ENCODE data around the gene EIF5B.
"Not testable (repeated sequence)": the region's sequence is repeated elsewhere in the genome, so short reads cannot be mapped to it uniquely, and the experiment has no call there.

The EIF5B gene

GRCh38 chr2:99337113-99338028, at the start of gene EIF5B:
EIF5B (plus strand) TSS chr2:99337389; CDS start chr2:99337555, 166 bp downstream.
- Histone ChIP-seq H3K4me1 (ENCODE audit: control insufficient read depth in 1 of 2, insufficient read depth in 2 of 2, low read length in 2 of 2) (peaks cover 14 to 25% of the 10 kb centered on the region in 2 donors), H3K4me3 (ENCODE audit: low read depth in 1 of 2, low read length in 2 of 2) (peak within 1 kb of the TSS; percentile 93 to 94), H3K9me3 (ENCODE audit: control insufficient read depth in 1 of 2, low read length in 2 of 2) (no peaks in the 10 kb centered on the region), H3K36me3 (ENCODE audit: control insufficient read depth in 1 of 2, insufficient read depth in 2 of 2, low read length in 2 of 2) (peaks cover 4 to 7% of the 10 kb centered on the region in 2 donors), H3K9ac (ENCODE audit: low read depth in 1 of 2, low read length in 2 of 2) (peak within 1 kb of the TSS; percentile 85 to 86), H3K27me3 (ENCODE audit: control insufficient read depth in 1 of 2, insufficient read depth in 2 of 2, low read length in 2 of 2) (no peaks in the 10 kb centered on the region), H3K27ac (ENCODE audit: low read depth, low read length) (peak within 1 kb of the TSS; percentile 82)

GRCh38 chr2:99297994-99298393, 39.2 kb upstream of the EIF5B start:
- no peak overlapping the region for H3K9ac ChIP-seq (ENCODE audit: low read depth in 1 of 2, low read length in 2 of 2)
- H3K27me3 ChIP-seq (ENCODE audit: control insufficient read depth in 1 of 2, insufficient read depth in 2 of 2, low read length in 2 of 2) = no peaks in the 10 kb centered on the region
- H3K36me3 ChIP-seq (ENCODE audit: control insufficient read depth in 1 of 2, insufficient read depth in 2 of 2, low read length in 2 of 2) = no peaks in the 10 kb centered on the region
- no peaks in the 10 kb centered on the region for H3K9me3 ChIP-seq (ENCODE audit: control insufficient read depth in 1 of 2, low read length in 2 of 2)
- no peaks in the 10 kb centered on the region for H3K4me1 ChIP-seq (ENCODE audit: control insufficient read depth in 1 of 2, insufficient read depth in 2 of 2, low read length in 2 of 2)
- no peak overlapping the region for H3K4me3 ChIP-seq (ENCODE audit: low read depth in 1 of 2, low read length in 2 of 2)
- H3K27ac ChIP-seq (ENCODE audit: low read depth, low read length) = no peak overlapping the region

- H3K27ac ChIP-seq (ENCODE audit: low read depth, low read length) = no peak overlapping the region
Measured at GRCh38 chr2:99299580-99299979, 37.6 kb upstream of the EIF5B start.

GRCh38 chr2:99301097-99301496, 36.1 kb upstream of the EIF5B start, which contains the start of gene LYG1:
LYG1 (minus strand) TSS chr2:99301197; CDS start chr2:99295670, 5,527 bp downstream.
- H3K36me3 ChIP-seq (ENCODE audit: control insufficient read depth in 1 of 2, insufficient read depth in 2 of 2, low read length in 2 of 2); H3K27me3 ChIP-seq (ENCODE audit: control insufficient read depth in 1 of 2, insufficient read depth in 2 of 2, low read length in 2 of 2); H3K4me3 ChIP-seq (ENCODE audit: low read depth in 1 of 2, low read length in 2 of 2); H3K9me3 ChIP-seq (ENCODE audit: control insufficient read depth in 1 of 2, low read length in 2 of 2); H3K9ac ChIP-seq (ENCODE audit: low read depth in 1 of 2, low read length in 2 of 2); H3K27ac ChIP-seq (ENCODE audit: low read depth, low read length); H3K4me1 ChIP-seq (ENCODE audit: control insufficient read depth in 1 of 2, insufficient read depth in 2 of 2, low read length in 2 of 2): not testable (repeated sequence)

More at GRCh38 chr2:99299580-99299979, 37.6 kb upstream of the EIF5B start:
- Histone ChIP-seq H3K4me1 (ENCODE audit: control insufficient read depth in 1 of 2, insufficient read depth in 2 of 2, low read length in 2 of 2) (no peaks in the 10 kb centered on the region), H3K9ac (ENCODE audit: low read depth in 1 of 2, low read length in 2 of 2) (no peak overlapping the region), H3K9me3 (ENCODE audit: control insufficient read depth in 1 of 2, low read length in 2 of 2) (no peaks in the 10 kb centered on the region), H3K36me3 (ENCODE audit: control insufficient read depth in 1 of 2, insufficient read depth in 2 of 2, low read length in 2 of 2) (peaks cover 0 to 6% of the 10 kb centered on the region in 2 donors), H3K27me3 (ENCODE audit: control insufficient read depth in 1 of 2, insufficient read depth in 2 of 2, low read length in 2 of 2) (no peaks in the 10 kb centered on the region), H3K4me3 (ENCODE audit: low read depth in 1 of 2, low read length in 2 of 2) (no peak overlapping the region)

- H3K9me3 ChIP-seq (ENCODE audit: control insufficient read depth in 1 of 2, low read length in 2 of 2) = no peaks in the 10 kb centered on the region
- H3K27ac ChIP-seq (ENCODE audit: low read depth, low read length) = no peak overlapping the region
- no peak overlapping the region for H3K9ac ChIP-seq (ENCODE audit: low read depth in 1 of 2, low read length in 2 of 2)
- no peak overlapping the region for H3K4me3 ChIP-seq (ENCODE audit: low read depth in 1 of 2, low read length in 2 of 2)
- no peaks in the 10 kb centered on the region for H3K4me1 ChIP-seq (ENCODE audit: control insufficient read depth in 1 of 2, insufficient read depth in 2 of 2, low read length in 2 of 2)
- no peaks in the 10 kb centered on the region for H3K27me3 ChIP-seq (ENCODE audit: control insufficient read depth in 1 of 2, insufficient read depth in 2 of 2, low read length in 2 of 2)
- H3K36me3 ChIP-seq (ENCODE audit: control insufficient read depth in 1 of 2, insufficient read depth in 2 of 2, low read length in 2 of 2) = peaks cover 17 to 35% of the 10 kb centered on the region in 2 donors
Measured at GRCh38 chr2:99317161-99317872, 19.9 kb upstream of the EIF5B start.

- H3K27ac ChIP-seq (ENCODE audit: low read depth, low read length); H3K9me3 ChIP-seq (ENCODE audit: control insufficient read depth in 1 of 2, low read length in 2 of 2); H3K9ac ChIP-seq (ENCODE audit: low read depth in 1 of 2, low read length in 2 of 2); H3K4me1 ChIP-seq (ENCODE audit: control insufficient read depth in 1 of 2, insufficient read depth in 2 of 2, low read length in 2 of 2); H3K27me3 ChIP-seq (ENCODE audit: control insufficient read depth in 1 of 2, insufficient read depth in 2 of 2, low read length in 2 of 2); H3K4me3 ChIP-seq (ENCODE audit: low read depth in 1 of 2, low read length in 2 of 2): not testable (repeated sequence)
- H3K36me3 ChIP-seq (ENCODE audit: control insufficient read depth in 1 of 2, insufficient read depth in 2 of 2, low read length in 2 of 2) = peaks cover 17 to 39% of the 10 kb centered on the region in 2 donors
Measured at GRCh38 chr2:99317873-99318200, 19.4 kb upstream of the EIF5B start.

- H3K4me3 ChIP-seq (ENCODE audit: low read depth in 1 of 2, low read length in 2 of 2) = no peak overlapping the region
- H3K9me3 ChIP-seq (ENCODE audit: control insufficient read depth in 1 of 2, low read length in 2 of 2) = no peaks in the 10 kb centered on the region
- no peaks in the 10 kb centered on the region for H3K27me3 ChIP-seq (ENCODE audit: control insufficient read depth in 1 of 2, insufficient read depth in 2 of 2, low read length in 2 of 2)
- no peaks in the 10 kb centered on the region for H3K4me1 ChIP-seq (ENCODE audit: control insufficient read depth in 1 of 2, insufficient read depth in 2 of 2, low read length in 2 of 2)
- H3K27ac ChIP-seq (ENCODE audit: low read depth, low read length) = no peak overlapping the region
- H3K9ac ChIP-seq (ENCODE audit: low read depth in 1 of 2, low read length in 2 of 2) = no peak overlapping the region
- peaks cover 18 to 76% of the 10 kb centered on the region in 2 donors for H3K36me3 ChIP-seq (ENCODE audit: control insufficient read depth in 1 of 2, insufficient read depth in 2 of 2, low read length in 2 of 2)
Measured at GRCh38 chr2:99325384-99325783, 11.8 kb upstream of the EIF5B start.

GRCh38 chr2:99335911-99336803, 1.0 kb upstream of the EIF5B start, which contains the start of gene TXNDC9:
TXNDC9 (minus strand) TSS chr2:99336333; CDS start chr2:99333210, 3,123 bp downstream.
- H3K27me3 ChIP-seq (ENCODE audit: control insufficient read depth in 1 of 2, insufficient read depth in 2 of 2, low read length in 2 of 2) = no peaks in the 10 kb centered on the region
- H3K27ac ChIP-seq (ENCODE audit: low read depth, low read length) = peak within 1 kb of the TSS; percentile 82
- H3K4me3 ChIP-seq (ENCODE audit: low read depth in 1 of 2, low read length in 2 of 2) = peak within 1 kb of the TSS; percentile 93 to 94
- H3K9ac ChIP-seq (ENCODE audit: low read depth in 1 of 2, low read length in 2 of 2) = peak within 1 kb of the TSS; percentile 86
- H3K9me3 ChIP-seq (ENCODE audit: control insufficient read depth in 1 of 2, low read length in 2 of 2) = no peaks in the 10 kb centered on the region
- H3K36me3 ChIP-seq (ENCODE audit: control insufficient read depth in 1 of 2, insufficient read depth in 2 of 2, low read length in 2 of 2) = peaks cover 4 to 18% of the 10 kb centered on the region in 2 donors
- peaks cover 14 to 25% of the 10 kb centered on the region in 2 donors for H3K4me1 ChIP-seq (ENCODE audit: control insufficient read depth in 1 of 2, insufficient read depth in 2 of 2, low read length in 2 of 2)

- H3K4me1 ChIP-seq (ENCODE audit: control insufficient read depth in 1 of 2, insufficient read depth in 2 of 2, low read length in 2 of 2) = peaks cover 14 to 25% of the 10 kb centered on the region in 2 donors
- peak overlapping the region; percentile 80 for H3K27ac ChIP-seq (ENCODE audit: low read depth, low read length)
- no peaks in the 10 kb centered on the region for H3K27me3 ChIP-seq (ENCODE audit: control insufficient read depth in 1 of 2, insufficient read depth in 2 of 2, low read length in 2 of 2)
- H3K9me3 ChIP-seq (ENCODE audit: control insufficient read depth in 1 of 2, low read length in 2 of 2) = no peaks in the 10 kb centered on the region
- H3K36me3 ChIP-seq (ENCODE audit: control insufficient read depth in 1 of 2, insufficient read depth in 2 of 2, low read length in 2 of 2) = peaks cover 4 to 13% of the 10 kb centered on the region in 2 donors
- peak overlapping the region; percentile 85 to 86 for H3K9ac ChIP-seq (ENCODE audit: low read depth in 1 of 2, low read length in 2 of 2)
- peak overlapping the region; percentile 90 to 91 for H3K4me3 ChIP-seq (ENCODE audit: low read depth in 1 of 2, low read length in 2 of 2)
Measured at GRCh38 chr2:99336804-99337112, 431 bp upstream of the EIF5B start.
